NCI-H2029 treated with DMSO at 0.1 percent for 48 hours (cell line): ENCODE results near the gene SH2D7.
"Not testable (repeated sequence)": the region's sequence is repeated elsewhere in the genome, so short reads cannot be mapped to it uniquely, and the experiment has no call there.

Experiments
- DNase-seq: peaks from one replicate; lab custom pipeline; 2025; lab: John Stamatoyannopoulos, UW

The SH2D7 gene

GRCh38 chr15:78146425-78147154 is 54.2 kb downstream of the SH2D7 start:
- DNase-seq: no peak

GRCh38 chr15:78147566-78147965 is 55.2 kb downstream of the SH2D7 start:
- no peak for DNase-seq

DNA sequence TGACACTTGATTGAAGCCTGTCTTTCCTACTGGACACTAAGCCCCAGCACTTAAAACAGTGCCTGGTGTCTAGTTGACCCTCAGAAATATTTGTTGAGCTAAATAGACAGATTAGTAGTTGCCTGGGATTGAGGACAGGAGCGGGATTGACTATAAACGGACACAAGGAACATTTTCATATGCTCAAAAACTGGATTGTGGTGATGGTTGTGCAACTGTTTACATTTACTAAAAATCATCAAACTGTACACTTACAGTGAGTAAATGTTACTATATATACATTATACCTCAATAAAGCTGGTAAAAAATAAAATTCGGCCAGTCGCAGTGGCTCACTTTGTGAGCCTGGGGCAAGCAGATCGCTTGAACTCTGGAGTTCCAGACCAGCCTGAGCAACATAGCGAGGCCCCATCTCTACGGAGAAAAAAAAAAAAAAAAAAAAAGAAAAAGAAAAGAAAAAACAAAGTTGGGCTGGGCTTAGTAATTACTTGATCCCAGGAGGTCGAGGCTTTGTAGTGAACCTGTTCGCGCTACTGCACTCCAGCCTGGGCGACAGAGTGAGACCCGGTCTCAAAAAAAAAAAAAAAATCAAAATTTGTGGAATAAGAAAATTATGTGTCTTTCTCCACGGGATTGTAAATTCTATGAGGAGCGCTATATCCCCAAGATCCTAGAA is 56.2 kb downstream of the SH2D7 start:
- no peak for DNase-seq

DNA sequence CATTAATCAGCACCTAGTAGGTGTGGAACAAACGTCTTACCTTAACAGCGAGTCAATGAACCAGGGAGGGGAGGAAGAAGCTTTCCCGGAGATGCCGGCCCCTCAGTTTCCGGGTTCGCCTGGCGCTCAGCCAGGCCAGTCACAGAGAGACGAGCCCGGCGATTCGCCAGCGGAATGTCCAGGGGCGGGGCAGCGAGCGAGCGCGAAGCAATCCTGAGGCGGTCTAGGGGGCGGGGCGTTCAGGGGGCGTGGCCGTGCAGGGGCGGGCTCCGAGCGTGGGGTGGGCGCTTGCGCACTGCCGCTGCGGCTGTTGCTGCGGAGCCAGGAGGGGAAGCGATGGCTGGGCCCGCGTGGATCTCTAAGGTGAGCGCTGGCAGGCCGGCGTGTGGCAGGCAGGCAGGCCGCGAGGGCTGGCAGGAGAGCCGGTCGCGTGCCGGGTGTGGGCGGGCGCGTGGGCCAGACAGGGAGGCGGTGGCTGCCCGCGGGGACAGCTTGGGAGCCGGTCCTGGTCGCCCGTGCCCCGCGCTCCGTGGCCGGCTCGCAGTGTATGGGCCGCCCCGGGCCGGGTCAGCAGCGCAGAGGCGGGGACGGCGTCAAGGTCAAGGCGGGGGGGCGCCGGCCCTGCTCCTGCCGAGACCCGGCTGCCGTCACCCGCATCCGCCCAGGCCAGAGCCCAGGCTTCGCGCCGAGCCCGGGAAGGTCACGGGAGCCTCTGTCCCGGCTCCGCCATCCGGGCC is 56.9 kb downstream of the SH2D7 start, which contains the start of gene IDH3A:
Gene IDH3A (plus strand): TSS at position 295 of the 737 bp plus-strand sequence. CDS start 42 bp downstream, at position 337.
- peak; percentile 54 for DNase-seq

DNA sequence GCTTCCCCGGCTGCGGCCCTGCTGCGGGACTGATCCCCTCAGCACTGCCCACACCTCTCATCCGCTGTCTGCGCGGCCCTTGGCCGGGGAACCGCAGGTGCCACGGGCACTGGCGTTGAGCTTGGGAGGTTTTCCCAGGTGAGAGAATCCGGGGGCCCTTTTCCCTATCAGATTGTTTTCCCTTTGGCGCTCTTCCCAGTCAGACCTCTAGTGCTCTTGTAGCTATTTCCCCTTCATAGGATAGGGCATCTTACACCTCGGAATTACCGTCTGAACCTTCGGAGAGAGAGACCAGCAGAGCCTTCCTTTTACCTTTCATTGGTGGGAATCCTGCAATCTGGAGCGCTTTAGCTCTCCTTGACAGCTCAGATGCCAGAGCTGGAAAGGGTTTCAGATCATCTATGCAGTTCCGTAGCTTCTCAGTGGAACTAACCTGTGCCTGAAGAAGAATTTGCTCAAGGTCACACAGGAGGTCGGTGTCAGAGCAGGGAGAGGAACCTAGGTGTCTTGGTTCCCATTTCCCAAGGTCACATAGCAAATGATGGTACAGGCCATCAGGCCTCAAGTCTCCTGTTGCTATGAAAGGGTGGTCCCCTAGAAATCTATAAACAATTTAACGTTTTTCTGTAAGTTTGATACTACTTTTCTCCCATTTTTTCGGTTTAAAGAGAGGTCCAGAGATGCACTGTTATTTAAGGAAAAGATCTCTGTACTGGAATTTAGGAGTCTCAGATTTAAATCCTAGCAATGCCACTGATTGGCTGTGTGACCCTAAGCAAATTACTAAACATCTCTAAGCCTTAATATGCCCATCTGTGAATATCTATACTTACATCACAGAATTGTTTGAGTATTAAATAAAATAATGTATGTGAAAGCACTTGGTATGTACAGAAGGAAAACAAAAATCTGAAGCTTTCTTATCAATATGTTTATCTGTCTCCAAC is 57.7 kb downstream of the SH2D7 start:
- DNase-seq: peak; percentile 74

DNA sequence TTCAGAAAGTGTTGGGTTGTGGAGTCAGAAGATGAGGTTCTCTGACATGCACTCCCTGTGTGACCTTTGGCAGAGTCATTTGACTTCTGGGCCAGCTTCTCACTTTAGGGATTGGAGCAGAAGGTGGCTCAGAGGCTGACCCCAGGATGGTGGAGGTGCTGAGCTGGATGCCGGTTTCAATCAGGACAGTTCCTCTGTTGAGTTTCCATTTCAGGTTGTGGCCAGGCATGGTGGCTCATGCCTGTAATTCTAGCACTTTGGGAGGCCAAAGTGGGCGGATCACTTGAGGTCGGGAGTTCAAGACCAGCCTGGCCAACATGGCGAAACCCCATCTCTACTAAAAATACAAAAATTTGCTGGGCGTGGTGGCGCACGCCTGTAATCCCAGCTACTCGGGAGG is 58.7 kb downstream of the SH2D7 start:
- DNase-seq: not testable (repeated sequence)
